HG03135 (cell line): ENCODE data around the gene ZNF804B.
"Not testable (repeated sequence)": the region's sequence is repeated elsewhere in the genome, so short reads cannot be mapped to it uniquely, and the experiment has no call there.

Experiments used
- ATAC-seq: cut with Tn5 transposase; IDR thresholded peaks from one replicate; pipeline ENCODE4 v1.9.1; 2021; ENCODE audit warnings: mild to moderate bottlenecking, moderate library complexity; ENCODE audit not compliant: unreplicated experiment

ZNF804B gene

DNA sequence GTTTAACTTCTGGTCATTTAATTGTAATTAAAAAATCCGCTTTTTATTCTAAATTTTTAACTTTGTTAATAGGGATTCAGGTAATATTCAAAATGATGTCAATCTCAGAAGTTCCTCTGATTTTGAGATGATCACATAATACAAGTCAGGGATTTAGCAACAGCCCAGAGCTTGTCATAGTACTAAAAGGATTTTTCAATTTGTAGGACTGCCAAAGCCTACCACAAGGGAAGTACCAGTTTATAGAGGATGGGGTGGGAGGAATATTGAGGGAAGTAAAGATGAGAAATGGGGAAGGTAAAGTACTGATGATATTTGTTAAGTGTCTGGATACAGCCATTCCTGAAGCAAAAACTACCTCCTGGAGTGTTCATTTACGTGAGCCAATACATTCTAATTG is 314.3 kb downstream of the ZNF804B start:
- ATAC-seq, result no peak

GRCh38 chr7:89077992-89078391 is 318.5 kb downstream of the ZNF804B start:
- ATAC-seq, result no peak

DNA sequence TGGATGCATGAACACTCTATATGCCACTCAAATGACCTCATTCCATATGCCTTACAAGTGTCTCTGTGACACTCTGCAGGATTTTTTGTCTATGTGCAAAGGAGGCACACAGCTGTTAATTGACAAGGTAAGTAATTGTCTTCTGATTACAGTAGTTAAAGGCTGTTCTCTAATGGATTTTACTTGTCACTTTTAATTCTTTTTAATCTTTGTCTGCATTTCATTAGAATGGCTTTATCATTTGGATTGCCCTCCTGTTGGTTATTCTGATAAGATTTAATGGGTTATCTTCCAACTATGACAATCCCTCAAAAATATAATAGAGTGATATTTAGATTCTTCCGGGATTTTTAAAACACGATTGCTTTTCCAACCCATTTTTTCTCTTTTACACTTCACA is 326.1 kb downstream of the ZNF804B start:
- no peak for ATAC-seq

DNA sequence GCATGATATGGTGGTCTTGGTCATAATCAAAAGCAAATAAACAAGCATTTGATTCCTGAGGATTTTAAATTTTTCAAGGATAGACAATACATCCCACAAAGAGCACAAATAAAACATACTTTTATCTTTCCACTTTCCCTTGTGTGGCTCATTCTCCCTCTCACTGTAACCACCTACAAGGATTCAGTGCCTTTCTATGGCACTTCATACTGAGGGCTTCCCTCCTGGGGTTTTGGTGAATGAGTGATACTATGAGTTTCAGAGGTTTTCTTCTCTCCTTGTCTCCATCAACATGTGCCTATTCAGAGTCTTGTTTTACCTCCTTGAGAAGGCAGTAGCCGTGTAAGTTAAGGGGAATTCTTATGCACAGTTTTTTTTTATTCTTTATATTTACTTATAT is 332.1 kb downstream of the ZNF804B start:
- no peak for ATAC-seq

GRCh38 chr7:89094269-89094668 is 334.8 kb downstream of the ZNF804B start:
- ATAC-seq, result no peak

DNA sequence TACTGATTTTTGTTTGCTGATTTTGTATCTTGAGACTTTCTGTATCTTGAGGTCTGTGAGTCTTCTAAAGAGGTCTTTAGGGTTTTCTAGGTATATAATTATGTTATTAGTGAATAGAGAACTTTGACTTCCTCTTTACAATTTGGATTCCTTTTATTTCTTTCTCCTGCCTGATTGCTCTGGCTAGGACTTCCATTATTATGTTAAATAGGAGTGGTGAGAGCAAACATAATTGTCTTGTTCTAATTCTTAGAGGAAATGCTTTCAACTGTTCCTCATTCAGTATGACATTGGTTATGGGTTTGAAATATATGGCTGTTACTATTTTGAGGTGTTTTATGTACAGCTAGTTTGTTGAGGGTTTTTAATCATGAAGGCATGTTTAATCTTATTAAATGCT is 344.1 kb downstream of the ZNF804B start:
- ATAC-seq, result no peak

GRCh38 chr7:89104748-89105685 is 345.5 kb downstream of the ZNF804B start:
- no peak for ATAC-seq

- no peak for ATAC-seq
These were observed 364.4 kb downstream of the ZNF804B start for GRCh38 chr7:89123871-89124270.

GRCh38 chr7:89129600-89130375 is 370.3 kb downstream of the ZNF804B start:
- ATAC-seq, result no peak

DNA sequence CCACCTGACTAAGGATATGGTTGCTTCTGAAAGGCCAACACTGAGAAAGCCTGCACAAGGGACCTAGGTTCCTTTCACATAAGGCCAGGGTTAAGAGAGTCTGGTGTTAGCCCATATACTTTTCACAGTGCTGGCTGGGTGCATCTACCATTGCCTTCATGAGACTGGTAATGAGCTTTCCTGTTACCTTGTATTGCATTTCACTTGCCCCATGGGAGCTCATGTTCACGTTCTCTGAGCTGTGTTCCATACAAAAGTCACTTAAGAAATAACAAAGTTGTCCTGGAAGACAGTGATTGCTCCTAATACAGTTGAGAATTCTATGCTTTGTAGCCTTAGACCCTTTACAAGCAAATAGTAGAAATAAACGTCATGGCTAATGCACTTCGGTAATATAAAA is 373.9 kb downstream of the ZNF804B start:
- ATAC-seq, result no peak

GRCh38 chr7:89133819-89134218 is 374.3 kb downstream of the ZNF804B start:
- ATAC-seq, result no peak

GRCh38 chr7:89145801-89146200 is 386.3 kb downstream of the ZNF804B start:
- no peak for ATAC-seq

DNA sequence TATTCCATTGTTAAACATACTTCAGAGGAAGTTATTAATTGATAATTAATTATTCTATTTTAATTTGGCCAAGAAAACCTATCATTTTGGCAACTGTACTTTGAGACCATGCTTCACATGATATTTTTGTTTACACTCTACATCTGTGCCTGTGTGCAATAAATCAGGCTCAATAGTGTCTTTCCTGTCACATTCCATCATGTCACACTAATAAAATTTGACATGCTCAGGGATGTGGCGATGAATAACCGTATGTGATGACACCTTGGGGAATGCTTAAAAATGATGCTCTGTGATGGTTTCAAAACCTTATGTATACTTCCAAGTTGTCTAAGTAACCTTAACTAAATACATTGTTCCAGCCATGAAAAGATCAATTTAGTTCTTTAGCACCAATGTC is 400.6 kb downstream of the ZNF804B start:
- no peak for ATAC-seq

GRCh38 chr7:89165421-89165820 is 405.9 kb downstream of the ZNF804B start:
- no peak for ATAC-seq

GRCh38 chr7:89170628-89171027 is 411.1 kb downstream of the ZNF804B start:
- ATAC-seq, result no peak

DNA sequence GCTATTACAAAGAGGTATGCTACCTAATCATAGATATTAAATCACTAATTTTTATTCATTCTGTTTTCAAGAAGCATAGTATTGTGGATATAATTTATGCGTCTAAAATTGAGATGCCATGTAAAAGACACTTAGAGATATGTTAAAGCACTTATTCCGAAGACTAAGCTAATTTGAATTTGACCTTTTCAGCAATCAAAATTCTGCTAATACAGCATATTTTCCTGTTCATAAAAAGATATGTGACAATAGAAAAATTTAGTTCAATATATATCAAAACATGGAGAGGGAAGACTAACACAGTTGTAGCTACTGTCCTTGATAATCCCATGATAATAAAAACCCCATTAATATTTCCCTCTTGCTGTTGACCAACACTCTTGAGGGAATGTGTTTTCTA is 422.6 kb downstream of the ZNF804B start:
- no peak for ATAC-seq

DNA sequence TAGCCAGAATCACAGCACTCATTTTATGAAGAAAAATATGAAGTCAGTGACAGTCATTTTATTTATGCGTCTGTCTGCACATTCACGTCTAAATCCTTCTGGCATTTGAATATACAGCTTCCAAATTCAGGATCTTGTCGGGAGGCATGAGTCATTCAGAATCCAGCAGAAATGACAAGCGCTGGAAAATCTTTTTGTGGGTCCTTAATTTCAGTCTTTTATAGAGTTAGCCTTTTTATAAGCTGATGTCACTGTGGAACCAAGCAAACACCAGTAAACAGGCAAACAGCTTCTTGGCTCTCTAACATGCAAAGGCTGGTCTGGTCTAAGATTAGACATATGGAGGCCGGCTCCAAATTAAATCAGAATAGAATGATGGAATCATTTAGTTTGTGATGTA is 424.2 kb downstream of the ZNF804B start:
- ATAC-seq, result no peak

GRCh38 chr7:89200758-89201157 is 441.3 kb downstream of the ZNF804B start:
- no peak for ATAC-seq

DNA sequence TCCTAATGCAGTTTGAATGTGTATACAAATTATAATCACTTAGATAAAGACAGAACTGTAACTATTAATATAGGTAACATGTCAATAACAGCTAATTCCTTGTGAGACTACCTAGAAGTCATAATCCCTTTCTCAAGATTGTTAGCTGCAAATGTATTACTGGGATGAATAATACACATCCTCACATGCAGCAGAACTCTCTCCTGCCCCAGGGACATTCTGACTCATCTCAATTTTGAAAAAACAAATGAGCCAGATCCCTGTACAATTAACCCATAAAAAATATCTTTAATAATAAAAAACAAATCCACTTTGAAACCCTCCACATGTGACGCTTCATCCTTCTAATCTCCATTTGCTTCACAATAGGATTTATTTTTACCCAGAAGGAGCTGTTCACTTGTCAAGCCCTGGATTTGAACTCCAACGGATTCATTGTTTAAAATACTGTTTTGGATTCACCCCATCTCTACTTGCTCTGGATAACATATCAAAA is 464.4 kb downstream of the ZNF804B start:
- no peak for ATAC-seq

- ATAC-seq, result not testable (repeated sequence)
These were observed 469.2 kb downstream of the ZNF804B start for GRCh38 chr7:89228688-89229171.

- no peak for ATAC-seq
These were observed 478.7 kb downstream of the ZNF804B start for GRCh38 chr7:89238156-89238555.

DNA sequence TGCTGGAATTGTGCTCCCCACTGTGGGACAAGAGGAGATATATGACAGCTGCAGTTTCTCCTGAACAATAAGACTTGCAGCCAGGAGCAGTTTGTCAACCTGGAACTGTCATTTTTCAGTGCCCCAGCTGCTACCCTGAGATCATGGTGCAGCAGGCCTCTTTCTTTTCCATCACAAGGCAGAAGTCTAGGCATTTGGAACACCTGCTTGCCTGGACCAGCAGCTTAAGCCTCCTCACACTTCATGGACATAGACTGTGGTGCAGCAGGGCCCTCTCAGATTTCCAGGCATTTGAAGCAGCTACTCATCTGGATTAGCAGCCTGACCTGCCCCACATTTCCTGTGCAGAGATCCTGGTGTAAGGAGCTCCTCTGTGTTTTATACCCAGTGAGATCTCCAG is 486.7 kb downstream of the ZNF804B start:
- no peak for ATAC-seq
